IMR-90 (cell line): Measurements from ENCODE around the gene NR4A1. TPM values are rescaled to one million over a fixed set of nuclear protein-coding genes. Genes with fewer than 3 reads are reported as not detected.

ENCODE experiments used
- ATAC-seq: fragments of 200-7000 bp; cut with Tn5 transposase; 2 replicates; pipeline ENCODE4 v1.9.1; 2020; ENCODE audit warnings: low read depth, mild to moderate bottlenecking, moderate library complexity
- BruUV-seq: library from RNA; stranded (reverse); fragments of 400-500 nt; replicated peaks from 2 replicates; lab custom pipeline; 2021; lab: Mats Ljungman, UMichigan
- CTCF ChIA-PET: fragments of 300-600 bp; formaldehyde crosslinking; extraction: SDS; loops from one replicate; lab custom pipeline; 2021; ENCODE audit warnings: antibody characterized with exemption; lab: Yijun Ruan, JAX
- POLR2A ChIA-PET: fragments of 300-600 bp; sonication (Branson Sonifier 250); formaldehyde crosslinking; loops from one replicate; lab custom pipeline; 2022; ENCODE audit warnings: antibody characterized with exemption; ENCODE audit not compliant: unreplicated experiment; lab: Charles Lee
- DNase-seq: peaks from one replicate; pipeline ENCODE4 v3.0.0; 2013
- H2AFZ ChIP-seq: replicated peaks from 2 replicates; pipeline ENCODE3; 2013; ENCODE audit warnings: low read length, mild to moderate bottlenecking; ENCODE audit not compliant: poor library complexity
- H2AK5ac ChIP-seq: 2 replicates; pipeline ENCODE4 v1.6.1; 2013; ENCODE audit warnings: low read depth, low read length, inconsistent platforms
- H2AK9ac ChIP-seq: replicated peaks from 2 replicates; pipeline ENCODE3; 2013; ENCODE audit warnings: mild to moderate bottlenecking, low read depth, low read length, moderate library complexity; ENCODE audit not compliant: poor library complexity
- H2BK120ac ChIP-seq: 2 replicates; pipeline ENCODE4 v1.6.1; 2013; ENCODE audit warnings: low read depth, low read length, inconsistent platforms
- H2BK15ac ChIP-seq: 3 replicates; pipeline ENCODE4 v1.6.1; 2013; ENCODE audit warnings: low read depth, low read length, inconsistent platforms
- H2BK20ac ChIP-seq: 2 replicates; pipeline ENCODE4 v1.6.1; 2013; ENCODE audit warnings: low read depth, mild to moderate bottlenecking, inconsistent platforms, low read length, moderate library complexity
- H2BK5ac ChIP-seq: 2 replicates; pipeline ENCODE4 v1.6.1; 2013; ENCODE audit warnings: mild to moderate bottlenecking, low read depth, low read length, inconsistent platforms; ENCODE audit not compliant: poor library complexity, severe bottlenecking
- H3K14ac ChIP-seq: replicated peaks from 2 replicates; pipeline ENCODE4 v1.6.1; 2013; ENCODE audit warnings: low read depth, low read length, inconsistent platforms
- H3K18ac ChIP-seq: 2 replicates; pipeline ENCODE4 v1.6.1; 2013; ENCODE audit warnings: low read depth, low read length, control low read depth
- H3K23ac ChIP-seq: 2 replicates; pipeline ENCODE4 v1.6.1; 2013; ENCODE audit warnings: low read depth, low read length, inconsistent platforms
- H3K27ac ChIP-seq: 2 replicates; pipeline ENCODE4 v1.5.1; 2013; ENCODE audit warnings: mild to moderate bottlenecking, control low read depth, low read length; ENCODE audit not compliant: insufficient read depth
- H3K27me3 ChIP-seq: 2 replicates; pipeline ENCODE4 v1.6.1; 2013; ENCODE audit warnings: low read length; ENCODE audit not compliant: control insufficient read depth, insufficient read depth
- H3K36me3 ChIP-seq: 2 replicates; pipeline ENCODE4 v1.6.1; 2013; ENCODE audit warnings: low read length, mixed read lengths; ENCODE audit not compliant: control insufficient read depth, insufficient read depth
- H3K4ac ChIP-seq: 2 replicates; pipeline ENCODE4 v1.6.1; 2013; ENCODE audit warnings: low read depth, low read length, inconsistent platforms
- H3K4me1 ChIP-seq: 2 replicates; pipeline ENCODE4 v1.6.1; 2013; ENCODE audit warnings: low read length, mixed read lengths; ENCODE audit not compliant: control insufficient read depth, insufficient read depth
- H3K4me2 ChIP-seq: 2 replicates; pipeline ENCODE4 v1.6.1; 2013; ENCODE audit warnings: low read depth, mild to moderate bottlenecking, control low read depth, low read length, moderate library complexity
- H3K4me3 ChIP-seq: 2 replicates; pipeline ENCODE4 v1.5.1; 2013; ENCODE audit warnings: low read depth, mild to moderate bottlenecking, control low read depth, low read length, moderate library complexity; ENCODE audit not compliant: insufficient read depth
- H3K56ac ChIP-seq: 2 replicates; pipeline ENCODE4 v1.6.1; 2013; ENCODE audit warnings: low read length, inconsistent platforms; ENCODE audit not compliant: insufficient read depth; ENCODE audit errors: extremely low read depth
- H3K79me1 ChIP-seq, 2 experiments: 2 replicates each; pipeline ENCODE4 v1.6.1; 2013; ENCODE audit warnings: low read length in 2 of 2, inconsistent platforms in 1 of 2, low read depth in 1 of 2
- H3K9ac ChIP-seq: 2 replicates; pipeline ENCODE4 v1.6.1; 2013; ENCODE audit warnings: low read depth, low read length, control low read depth
- H3K9me1 ChIP-seq: 2 replicates; pipeline ENCODE4 v1.6.1; 2013; ENCODE audit warnings: low read length, inconsistent platforms; ENCODE audit not compliant: insufficient read depth
- H3K9me3 ChIP-seq: 2 replicates; pipeline ENCODE4 v1.6.1; 2013; ENCODE audit warnings: low read length; ENCODE audit not compliant: control insufficient read depth, insufficient read depth
- H4K20me1 ChIP-seq: 2 replicates; pipeline ENCODE4 v1.6.1; 2013; ENCODE audit warnings: low read length, inconsistent platforms; ENCODE audit not compliant: insufficient read depth
- H4K5ac ChIP-seq: 2 replicates; pipeline ENCODE4 v1.6.1; 2013; ENCODE audit warnings: mild to moderate bottlenecking, low read depth, low read length, control low read depth
- H4K8ac ChIP-seq, 2 experiments: 2 replicates each; pipeline ENCODE4 v1.6.1; 2013; ENCODE audit warnings: low read depth in 2 of 2, low read length in 2 of 2, control low read depth in 1 of 2, inconsistent platforms in 1 of 2
- H4K91ac ChIP-seq: 2 replicates; pipeline ENCODE4 v1.6.1; 2013; ENCODE audit warnings: low read depth, low read length, inconsistent platforms; ENCODE audit not compliant: insufficient read depth
- MAFK ChIP-seq: IDR thresholded peaks from 2 replicates; pipeline ENCODE4 v1.6.1; 2012; ENCODE audit warnings: low read depth, low read length, improper control_type of control experiment
- NFE2L2 ChIP-seq: fragments of 150-350 bp; IDR thresholded peaks from 2 replicates; pipeline ENCODE4 v1.6.1; 2016; ENCODE audit warnings: low read depth, mild to moderate bottlenecking, low read length
- POLR2A ChIP-seq: IDR thresholded peaks from 2 replicates; pipeline ENCODE4 v1.6.1; 2012; ENCODE audit warnings: mild to moderate bottlenecking, low read depth, low read length
- RFX5 ChIP-seq: IDR thresholded peaks from 2 replicates; pipeline ENCODE4 v1.8.0; 2012; ENCODE audit warnings: low read depth, mild to moderate bottlenecking, low read length, moderate library complexity
- SMC3 ChIP-seq: fragments of 150-350 bp; IDR thresholded peaks from 2 replicates; pipeline ENCODE4 v1.6.1; 2016; ENCODE audit warnings: low read depth, mild to moderate bottlenecking, antibody characterized with exemption, low read length, moderate library complexity
- WGBS, 2 experiments: methylation state at CpG; one replicate each; pipeline versions ENCODE4 v1.1.5 to v1.1.7; 2013; ENCODE audit warnings: missing lambda C conversion rate in 2 of 2; ENCODE audit not compliant: insufficient read length in 1 of 2; ENCODE audit errors: extremely low coverage in 2 of 2; 5-methylcytosine and 5-hydroxymethylcytosine counted together
- dilution Hi-C: fragments of 300-500 bp; cut with HindIII; formaldehyde crosslinking; loops from one replicate; pipeline ENCODE4 v1.14.3; 2018; ENCODE audit warnings: low sequenced_read_pairs; ENCODE audit not compliant: unreplicated experiment
- in situ Hi-C: fragments of 300-500 bp; cut with MboI; formaldehyde crosslinking; loops from 3 replicates; pipeline ENCODE4 v1.14.3; 2019; ENCODE audit warnings: low sequenced_read_pairs, inconsistent platforms, mixed read lengths
- intact Hi-C: fragments of 100-400 bp; cut with micrococcal nuclease; formaldehyde crosslinking; loops from 2 replicates; pipeline ENCODE4 v1.10.0; 2022
- polyA plus RNA-seq, 3 experiments: library from polyadenylated mRNA; depleted of rRNA; stranded (reverse); fragments of >200 nt; gene quantifications; 2 replicates each; pipeline ENCODE4 v1.2.3, GENCODE V29; 2012; ENCODE audit warnings: low replicate concordance in 1 of 3
- total RNA-seq: library from RNA; depleted of rRNA; stranded (reverse); fragments of >200 nt; gene quantifications from 2 replicates; pipeline ENCODE4 v1.2.3, GENCODE V29; 2012

NR4A1 gene
- total and polyA plus RNA-seq, 2 of the 4 experiments (the other 2 are of a cell fraction): 6.6 to 34.1 TPM

- in situ Hi-C loops: no loop called here
- H3K4me3 ChIP-seq: no peak overlapping the region
- no peak overlapping the region for H3K4ac ChIP-seq
- no peak overlapping the region for H2BK15ac ChIP-seq
- H3K27me3 ChIP-seq: no peaks in the 10 kb centered on the region
- H2BK20ac ChIP-seq: no peak overlapping the region
- peaks cover 3% of the 10 kb centered on the region; the same call in 1 of the 2 replicates for H3K36me3 ChIP-seq
- no peak overlapping the region for H3K56ac ChIP-seq
- peaks cover 0 to 69% of the 10 kb centered on the region in 2 experiments; a peak in 2 of 4 replicates for H3K79me1 ChIP-seq
- H2BK5ac ChIP-seq: no peak overlapping the region
- no peak overlapping the region for H4K5ac ChIP-seq
- H3K27ac ChIP-seq: no peak overlapping the region
- H2AFZ ChIP-seq: no peak overlapping the region
- DNase-seq (no peak), ATAC-seq (no peak)
- H4K20me1 ChIP-seq: peaks cover 12% of the 10 kb centered on the region
- no peak overlapping the region for H2AK9ac ChIP-seq
- peaks cover 7% of the 10 kb centered on the region for H3K4me1 ChIP-seq
- ChIA-PET POLR2A (no interaction called here), CTCF (no interaction called here)
- H4K91ac ChIP-seq: no peak overlapping the region
- H2BK120ac ChIP-seq: no peak overlapping the region
- no peak overlapping the region for H3K18ac ChIP-seq
- peaks cover 11% of the 10 kb centered on the region; the same call in 1 of the 2 replicates for H3K9me1 ChIP-seq
- H2AK5ac ChIP-seq: no peak overlapping the region
- no peaks in the 10 kb centered on the region for H3K9me3 ChIP-seq
- H3K14ac ChIP-seq: no peak overlapping the region
- no peak overlapping the region for H3K4me2 ChIP-seq
- intact Hi-C loops: no loop called here
- H3K23ac ChIP-seq: no peak overlapping the region
- no peak overlapping the region for H4K8ac ChIP-seq
- no TSS peak for BruUV-seq
- no CpG with 5 or more reads among the region's 7 CpGs for WGBS, 2 experiments
- TF ChIP-seq MAFK (no peak), POLR2A (no peak), SMC3 (no peak), NFE2L2 (no peak), RFX5 (no peak)
- dilution Hi-C loops: no loop called here
- no peak overlapping the region for H3K9ac ChIP-seq
Observed at GRCh38 chr12:52046859-52047258, 4.4 kb upstream of the NR4A1 start.
